WTC11 (cell line): ENCODE results near the gene GALNT11. TPM values are rescaled to one million over a fixed set of nuclear protein-coding genes. Genes with fewer than 3 reads are reported as not detected.

Experiments
- ATAC-seq: fragments of 200-7000 bp; cut with Tn5 transposase; 2 replicates; pipeline ENCODE4 v1.10.0; 2021; ENCODE audit warnings: mild to moderate bottlenecking, moderate library complexity
- CTCF ChIA-PET: fragments of 300-600 bp; sonication (Branson Sonifier 250); formaldehyde crosslinking; loops from one replicate; lab custom pipeline; 2021; ENCODE audit warnings: antibody characterized with exemption; lab: Charles Lee
- POLR2A ChIA-PET: fragments of 350-600 bp; sonication (Branson Sonifier 250); formaldehyde crosslinking; loops from one replicate; lab custom pipeline; 2021; ENCODE audit warnings: antibody characterized with exemption; lab: Charles Lee
- DNase-seq: peaks from one replicate; pipeline ENCODE4 v3.0.0; 2021; ENCODE audit warnings: low spot score
- H3K27ac Mint-ChIP-seq: 2 replicates; pipeline ENCODE4 v1.8.0; 2021; ENCODE audit warnings: mixed read lengths
- H3K27me3 Mint-ChIP-seq: 2 replicates; pipeline ENCODE4 v1.8.0; 2021; ENCODE audit warnings: low read depth, mild to moderate bottlenecking, moderate library complexity, mixed read lengths
- H3K36me3 Mint-ChIP-seq: 2 replicates; pipeline ENCODE4 v1.8.0; 2021; ENCODE audit warnings: mixed read lengths
- H3K4me1 Mint-ChIP-seq: 2 replicates; pipeline ENCODE4 v1.8.0; 2022; ENCODE audit warnings: mixed read lengths
- H3K4me3 Mint-ChIP-seq: 2 replicates; pipeline ENCODE4 v1.8.0; 2021; ENCODE audit warnings: mild to moderate bottlenecking, moderate library complexity, mixed read lengths
- H3K9me3 Mint-ChIP-seq: 2 replicates; pipeline ENCODE4 v1.8.0; 2021; ENCODE audit warnings: mixed read lengths
- ATF3 ChIP-seq: sonication (generic); formaldehyde crosslinking; conservative IDR thresholded peaks from 2 replicates; pipeline ENCODE4 v1.8.1; 2022; ENCODE audit warnings: mild to moderate bottlenecking, missing genetic modification reagents
- ATF6 ChIP-seq: sonication (generic); formaldehyde crosslinking; IDR thresholded peaks from 2 replicates; pipeline ENCODE4 v1.8.1; 2023; ENCODE audit warnings: mild to moderate bottlenecking, missing genetic modification reagents
- CREB1 ChIP-seq: sonication (generic); formaldehyde crosslinking; IDR thresholded peaks from 2 replicates; pipeline ENCODE4 v1.8.0; 2023; ENCODE audit warnings: mild to moderate bottlenecking, missing genetic modification reagents
- CREM ChIP-seq: sonication (generic); formaldehyde crosslinking; IDR thresholded peaks from 2 replicates; pipeline ENCODE4 v1.8.1; 2022; ENCODE audit warnings: mild to moderate bottlenecking, missing genetic modification reagents, moderate library complexity
- E2F1 ChIP-seq: sonication (generic); formaldehyde crosslinking; IDR thresholded peaks from 2 replicates; pipeline ENCODE4 v1.8.0; 2022; ENCODE audit warnings: mild to moderate bottlenecking, missing genetic modification reagents
- EMX1 ChIP-seq: fragments of 250-450 bp; sonication (Bioruptor Pico); IDR thresholded peaks from 2 replicates; pipeline ENCODE4 v1.8.0; 2021; ENCODE audit warnings: mild to moderate bottlenecking
- ESRRA ChIP-seq: sonication (generic); formaldehyde crosslinking; IDR thresholded peaks from 2 replicates; pipeline ENCODE4 v1.8.1; 2022; ENCODE audit warnings: mild to moderate bottlenecking, missing genetic modification reagents, borderline replicate concordance
- HMGXB4 ChIP-seq: sonication (generic); formaldehyde crosslinking; IDR thresholded peaks from 2 replicates; pipeline ENCODE4 v1.8.1; 2023; ENCODE audit warnings: mild to moderate bottlenecking, moderate library complexity, missing genetic modification reagents
- MAX ChIP-seq: sonication (generic); formaldehyde crosslinking; IDR thresholded peaks from 2 replicates; pipeline ENCODE4 v1.8.0; 2022; ENCODE audit warnings: mild to moderate bottlenecking, missing genetic modification reagents
- NFYB ChIP-seq: sonication (generic); formaldehyde crosslinking; conservative IDR thresholded peaks from 2 replicates; pipeline ENCODE4 v1.8.0; 2022; ENCODE audit warnings: low read depth, missing genetic modification reagents
- NR1H2 ChIP-seq: sonication (generic); formaldehyde crosslinking; IDR thresholded peaks from 2 replicates; pipeline ENCODE4 v1.9.0; 2021; ENCODE audit warnings: mild to moderate bottlenecking, moderate library complexity, missing genetic modification reagents
- NR2C2 ChIP-seq: sonication (generic); formaldehyde crosslinking; IDR thresholded peaks from 2 replicates; pipeline ENCODE4 v1.8.0; 2022; ENCODE audit warnings: mild to moderate bottlenecking, missing genetic modification reagents
- SMAD4 ChIP-seq: sonication (generic); formaldehyde crosslinking; IDR thresholded peaks from 2 replicates; pipeline ENCODE4 v1.8.0; 2022; ENCODE audit warnings: mild to moderate bottlenecking, missing genetic modification reagents
- SOX15 ChIP-seq: fragments of 250-450 bp; sonication (Bioruptor Pico); IDR thresholded peaks from 2 replicates; pipeline ENCODE4 v1.9.0; 2021; ENCODE audit warnings: mild to moderate bottlenecking
- USF2 ChIP-seq: sonication (generic); formaldehyde crosslinking; IDR thresholded peaks from 2 replicates; pipeline ENCODE4 v1.8.1; 2023; ENCODE audit warnings: mild to moderate bottlenecking, missing genetic modification reagents, moderate library complexity
- ZNF232 ChIP-seq: sonication (generic); formaldehyde crosslinking; IDR thresholded peaks from 2 replicates; pipeline ENCODE4 v1.8.0; 2022; ENCODE audit warnings: mild to moderate bottlenecking, missing genetic modification reagents
- ZNF532 ChIP-seq: fragments of 250-450 bp; sonication (Bioruptor Pico); IDR thresholded peaks from 2 replicates; pipeline ENCODE4 v1.9.0; 2021; ENCODE audit warnings: mild to moderate bottlenecking, borderline replicate concordance
- ZNF671 ChIP-seq: fragments of 250-450 bp; sonication (Bioruptor Pico); IDR thresholded peaks from 2 replicates; pipeline ENCODE4 v1.8.0; 2021; ENCODE audit warnings: mild to moderate bottlenecking
- total RNA-seq: library from RNA; stranded (reverse); gene quantifications from 3 replicates; pipeline ENCODE4 v1.2.3, GENCODE V29; 2021

Gene GALNT11
- total RNA-seq, 1 experiment from 2014 or later, result 24.0 TPM

DNA sequence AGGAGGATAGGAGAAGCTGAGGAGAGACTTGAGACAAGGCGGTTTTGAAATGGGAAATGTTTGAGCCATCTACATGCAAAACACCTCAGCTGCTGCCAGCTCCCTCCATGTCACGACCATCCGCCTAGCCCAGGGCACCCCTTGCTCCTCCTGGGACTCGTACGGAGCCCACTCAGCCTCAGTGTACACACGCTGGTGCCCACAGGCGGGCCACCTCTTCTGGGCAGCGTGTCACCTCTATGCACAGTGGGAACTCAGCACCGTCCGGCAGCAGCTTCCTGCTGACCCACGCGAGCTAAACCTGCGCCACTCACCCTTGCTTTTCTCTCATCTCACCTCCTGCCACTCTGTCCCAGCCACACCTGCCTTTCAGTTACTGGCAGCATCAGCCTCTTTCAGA, 108.3 kb downstream of the GALNT11 start:
- DNase-seq, result no peak
- peak overlapping the region; percentile 63 for H3K27ac Mint-ChIP-seq

DNA sequence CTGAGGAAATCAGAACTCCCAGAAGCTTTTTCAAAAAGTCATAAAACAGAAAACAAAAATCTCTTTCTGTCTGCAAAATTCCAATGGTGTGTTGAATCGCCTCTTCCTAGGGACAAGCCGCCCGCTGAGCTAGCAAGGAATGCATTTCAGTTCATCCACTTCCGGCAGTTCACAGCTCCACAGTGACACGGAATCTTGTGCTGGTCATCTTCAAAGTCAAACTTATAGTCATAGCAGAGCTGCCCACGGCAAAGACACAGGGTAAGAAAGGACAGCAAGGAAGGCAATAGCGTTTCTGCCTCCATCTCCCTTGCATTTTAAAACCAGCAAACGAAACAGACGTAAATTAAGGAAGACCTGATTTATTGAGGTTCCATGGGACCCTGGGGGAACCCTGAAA, 111.2 kb downstream of the GALNT11 start:
- TF ChIP-seq USF2 (no peak), SOX15 (no peak)
- TF ChIP-seq, all 79 proteins: peak for 0
- POLR2A ChIA-PET, result no interaction called here
- no peak overlapping the region for H3K4me3 Mint-ChIP-seq
- DNase-seq (no peak), ATAC-seq (no peak)
- H3K27ac Mint-ChIP-seq, result peak overlapping the region; percentile 29; the same call in 1 of the 2 replicates
- no peaks in the 10 kb centered on the region for H3K27me3 Mint-ChIP-seq
- peaks cover 3% of the 10 kb centered on the region; the same call in 1 of the 2 replicates for H3K4me1 Mint-ChIP-seq
- H3K36me3 Mint-ChIP-seq, result peaks cover 34% of the 10 kb centered on the region
- no peaks in the 10 kb centered on the region for H3K9me3 Mint-ChIP-seq
- CTCF ChIA-PET, result no interaction called here

More for the DNA sequence above, 108.3 kb downstream of the GALNT11 start:
- H3K9me3 Mint-ChIP-seq, result no peaks in the 10 kb centered on the region
- H3K4me3 Mint-ChIP-seq, result no peak overlapping the region
- CTCF ChIA-PET, result no interaction called here
- no peaks in the 10 kb centered on the region for H3K27me3 Mint-ChIP-seq
- H3K36me3 Mint-ChIP-seq, result peaks cover 10% of the 10 kb centered on the region
- POLR2A ChIA-PET, result interaction anchor here (0.5 kb wide), 1 partner anchor 647 kb away, joined by 11 read pairs; no protein-coding TSS in a partner anchor
- no peak for ATAC-seq
- H3K4me1 Mint-ChIP-seq, result peaks cover 3% of the 10 kb centered on the region; the same call in 1 of the 2 replicates
- no peak for TF ChIP-seq ZNF532 (CRISPR knock-in tag)
- TF ChIP-seq SMAD4 (CRISPR knock-in tag), result no peak
- no peak for TF ChIP-seq EMX1 (CRISPR knock-in tag)

DNA sequence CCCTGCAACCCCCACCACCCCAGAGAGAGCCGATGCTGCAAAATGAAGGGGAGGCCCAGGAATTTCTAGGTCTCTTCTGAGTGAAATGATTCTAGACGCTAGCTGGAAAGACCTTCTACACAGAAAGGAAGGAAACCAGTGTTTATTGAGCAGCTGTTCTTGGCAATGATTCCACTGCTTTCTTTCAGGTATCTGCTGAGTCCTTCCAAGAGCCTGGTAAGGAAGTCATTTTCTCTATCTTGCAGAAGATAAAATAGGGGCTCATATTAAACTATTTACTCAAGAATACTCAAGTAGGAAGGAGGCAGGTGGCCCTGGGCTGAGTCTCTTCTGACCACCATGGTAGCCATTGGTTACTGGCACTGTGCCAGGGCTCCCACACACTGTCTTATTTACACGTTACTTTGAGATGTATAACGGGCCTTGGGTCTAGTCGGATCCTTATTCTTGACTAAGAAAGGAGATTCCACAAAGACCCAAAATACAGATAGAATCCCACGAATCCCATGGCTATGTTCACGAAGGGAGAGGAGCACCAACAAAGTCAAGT, 112.1 kb downstream of the GALNT11 start:
- CTCF ChIA-PET, result no interaction called here
- POLR2A ChIA-PET, result interaction anchor here (0.6 kb wide), 1 partner anchor 180 kb away, joined by 3 read pairs; no protein-coding TSS in a partner anchor
- DNase-seq (no peak), ATAC-seq (no peak)
- H3K9me3 Mint-ChIP-seq, result no peaks in the 10 kb centered on the region
- no peak overlapping the region for H3K4me3 Mint-ChIP-seq
- no peaks in the 10 kb centered on the region for H3K27me3 Mint-ChIP-seq
- H3K27ac Mint-ChIP-seq, result no peak overlapping the region
- H3K4me1 Mint-ChIP-seq, result peaks cover 3% of the 10 kb centered on the region; the same call in 1 of the 2 replicates
- TF ChIP-seq MAX (no peak), ZNF671 (CRISPR knock-in tag) (no peak), ESRRA (CRISPR knock-in tag) (no peak), NR1H2 (no peak), CREB1 (CRISPR knock-in tag) (no peak), ATF6 (no peak), CREM (CRISPR knock-in tag) (no peak)
- H3K36me3 Mint-ChIP-seq, result peaks cover 42% of the 10 kb centered on the region

- no peak for DNase-seq
- POLR2A ChIA-PET, result no interaction called here
- TF ChIP-seq ZNF232 (CRISPR knock-in tag), result no peak
- no peak for TF ChIP-seq NR2C2 (CRISPR knock-in tag)
- TF ChIP-seq ZNF671 (CRISPR knock-in tag), result no peak
- no peak for TF ChIP-seq HMGXB4
- no peak for TF ChIP-seq ATF3
- no peak for TF ChIP-seq E2F1 (CRISPR knock-in tag)
- no peak for TF ChIP-seq NFYB (CRISPR knock-in tag)
Observed at GRCh38 chr7:152140067-152140466, 114.6 kb downstream of the GALNT11 start.

More at GRCh38 chr7:152140067-152140466, 114.6 kb downstream of the GALNT11 start:
- Mint-ChIP-seq H3K4me1 (peaks cover 3% of the 10 kb centered on the region; the same call in 1 of the 2 replicates), H3K27me3 (no peaks in the 10 kb centered on the region), H3K36me3 (peaks cover 58% of the 10 kb centered on the region), H3K27ac (no peak overlapping the region), H3K4me3 (no peak overlapping the region), H3K9me3 (no peaks in the 10 kb centered on the region)
- ATAC-seq, result no peak
- CTCF ChIA-PET, result no interaction called here
